Measurements from ENCODE around the gene RPL37A. TPM values are rescaled to one million over a fixed set of nuclear protein-coding genes. Genes with fewer than 3 reads are reported as not detected.

RPL37A gene
- total RNA-seq, 4 donors from 2014 or later = 1,065 to 1,506 (median 1,390) TPM

- DNase-seq = no peak
- Histone ChIP-seq H3K27ac (peak overlapping the region; percentile 81 to 89 (median 84)), H3K27me3 (no peaks in the 10 kb centered on the region), H3K4me3 (peak overlapping the region; percentile 70 to 90 (median 80)), H3K4me1 (peaks cover 26% of the 10 kb centered on the region in 2 donors), H3K36me3 (peaks cover 7 to 36% of the 10 kb centered on the region in 2 donors), H3K9me3 (no peaks in the 10 kb centered on the region)
- ATAC-seq = no peak
- in situ Hi-C loops (cut with MboI; ENCODE audit: low sequenced_read_pairs in 4 of 4) = no loop called here
- TF ChIP-seq POLR2A (IDR thresholded peaks at IDR 0.05) = no peak
- TF ChIP-seq CTCF (IDR thresholded peaks at IDR 0.05 in 4 of 5, conservative IDR thresholded peaks at IDR 0.05 in 1 of 5) = no peak
- intact Hi-C loops (cut with DNase I; ENCODE audit: low total_unique reads) = loop anchor here (1.0 kb wide), 1 partner anchor 86 kb away; the partner anchor contains the start of gene SMARCAL1
These were observed 620 bp upstream of the RPL37A start for GRCh38 chr2:216498070-216498378.

GRCh38 chr2:216499641-216500218, 1.1 kb downstream of the RPL37A start:
- H3K9me3 ChIP-seq = no peaks in the 10 kb centered on the region
- H3K27ac ChIP-seq = peak overlapping the region; percentile 81 to 89 (median 84)
- ATAC-seq (no peak), DNase-seq (no peak)
- H3K27me3 ChIP-seq = no peaks in the 10 kb centered on the region
- peaks cover 7 to 51% of the 10 kb centered on the region in 2 donors for H3K36me3 ChIP-seq
- TF ChIP-seq CTCF (IDR thresholded peaks at IDR 0.05 in 4 of 5, conservative IDR thresholded peaks at IDR 0.05 in 1 of 5) (no peak), POLR2A (IDR thresholded peaks at IDR 0.05) (no peak)
- in situ Hi-C loops (cut with MboI; ENCODE audit: low sequenced_read_pairs in 4 of 4) (loop anchor here in 3 of 4 donors (25.0 kb wide), 3 partner anchors 663 to 1238 kb away; no protein-coding TSS in a partner anchor), intact Hi-C loops (cut with DNase I; ENCODE audit: low total_unique reads) (no loop called here)
- peaks cover 26% of the 10 kb centered on the region in 2 donors for H3K4me1 ChIP-seq
- peak overlapping the region; percentile 70 to 90 (median 80) for H3K4me3 ChIP-seq

- DNase-seq (no peak), ATAC-seq (no peak)
- peak overlapping the region in 3 of 4 donors; percentile 81 to 89 (median 84) for H3K27ac ChIP-seq
- peak overlapping the region in 1 of 4 donors; percentile 70 for H3K4me3 ChIP-seq
- TF ChIP-seq CTCF (IDR thresholded peaks at IDR 0.05 in 4 of 5, conservative IDR thresholded peaks at IDR 0.05 in 1 of 5) (no peak), POLR2A (IDR thresholded peaks at IDR 0.05) (no peak)
- peaks cover 26% of the 10 kb centered on the region in 2 donors for H3K4me1 ChIP-seq
- H3K36me3 ChIP-seq = peaks cover 7 to 57% of the 10 kb centered on the region in 2 donors
- in situ Hi-C loops (cut with MboI; ENCODE audit: low sequenced_read_pairs in 4 of 4) = loop anchor here in 3 of 4 donors (25.0 kb wide), 3 partner anchors 662 to 1237 kb away; no protein-coding TSS in a partner anchor
- no peaks in the 10 kb centered on the region for H3K9me3 ChIP-seq
- intact Hi-C loops (cut with DNase I; ENCODE audit: low total_unique reads) = no loop called here
- no peaks in the 10 kb centered on the region for H3K27me3 ChIP-seq
These were observed 1.9 kb downstream of the RPL37A start for GRCh38 chr2:216500572-216500971.

- DNase-seq (no peak), ATAC-seq (no peak)
- Histone ChIP-seq H3K27ac (no peak overlapping the region), H3K9me3 (no peaks in the 10 kb centered on the region), H3K4me1 (peaks cover 26% of the 10 kb centered on the region in 2 donors), H3K4me3 (no peak overlapping the region), H3K36me3 (peaks cover 7 to 57% of the 10 kb centered on the region in 2 donors), H3K27me3 (no peaks in the 10 kb centered on the region)
- TF ChIP-seq POLR2A (IDR thresholded peaks at IDR 0.05) (no peak), CTCF (IDR thresholded peaks at IDR 0.05 in 4 of 5, conservative IDR thresholded peaks at IDR 0.05 in 1 of 5) (no peak)
- intact Hi-C loops (cut with DNase I; ENCODE audit: low total_unique reads) (no loop called here), in situ Hi-C loops (cut with MboI; ENCODE audit: low sequenced_read_pairs in 4 of 4) (loop anchor here in 3 of 4 donors (25.0 kb wide), 3 partner anchors 660 to 1235 kb away; no protein-coding TSS in a partner anchor)
These were observed 3.2 kb downstream of the RPL37A start for GRCh38 chr2:216501854-216502253.
